Hematopoietic multipotent progenitor cell treated with erythropoietin and hydrocortisone succinate and interleukin-3 and kit ligand, for 8 days (in vitro differentiated cells): Measurements from ENCODE around the gene HPCAL1.
"Not testable (repeated sequence)": the region's sequence is repeated elsewhere in the genome, so short reads cannot be mapped to it uniquely, and the experiment has no call there.

Experiments used
- DNase-seq: peaks from one replicate; pipeline ENCODE4 v3.0.0-alpha.2; 2015

The HPCAL1 gene

DNA sequence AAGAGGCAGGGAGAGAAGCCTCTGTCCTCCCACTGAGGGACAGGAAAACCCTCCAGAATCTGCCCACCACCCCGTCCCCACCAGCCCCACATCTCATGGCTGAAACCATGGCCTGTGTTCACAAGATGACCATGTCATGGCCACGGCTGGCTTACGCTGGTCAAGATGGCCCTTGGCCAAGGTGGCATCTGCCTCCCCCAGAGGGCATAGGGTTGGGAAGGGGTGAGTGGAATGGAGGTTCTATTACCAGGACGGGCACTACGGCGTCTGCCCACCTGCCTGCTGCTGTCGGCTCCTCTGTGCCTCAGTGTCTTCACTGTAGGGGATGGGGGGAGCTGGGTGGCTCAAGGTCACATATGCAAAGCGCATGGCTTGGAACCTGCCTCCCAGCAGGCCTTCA is 125.7 kb downstream of the HPCAL1 start:
- no peak for DNase-seq

DNA sequence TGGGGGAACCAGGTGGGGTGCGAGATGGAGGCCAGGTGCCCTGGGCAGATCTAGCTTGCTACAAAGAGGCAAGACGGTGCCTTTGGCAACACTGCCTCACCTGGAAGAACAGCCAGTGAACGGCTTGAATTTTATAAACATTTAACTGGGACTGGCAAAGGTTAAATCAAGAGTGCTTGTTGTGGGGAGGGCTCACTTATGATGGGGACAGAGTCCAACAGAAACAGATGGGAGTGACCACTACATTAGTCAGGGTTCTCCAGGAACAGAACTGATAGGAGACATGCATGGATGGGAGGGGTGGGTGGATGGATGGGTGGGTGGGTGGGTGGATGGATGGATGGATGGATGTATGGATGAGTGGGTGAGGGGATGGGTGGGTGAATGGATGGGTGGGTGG is 126.2 kb downstream of the HPCAL1 start:
- DNase-seq, result no peak

DNA sequence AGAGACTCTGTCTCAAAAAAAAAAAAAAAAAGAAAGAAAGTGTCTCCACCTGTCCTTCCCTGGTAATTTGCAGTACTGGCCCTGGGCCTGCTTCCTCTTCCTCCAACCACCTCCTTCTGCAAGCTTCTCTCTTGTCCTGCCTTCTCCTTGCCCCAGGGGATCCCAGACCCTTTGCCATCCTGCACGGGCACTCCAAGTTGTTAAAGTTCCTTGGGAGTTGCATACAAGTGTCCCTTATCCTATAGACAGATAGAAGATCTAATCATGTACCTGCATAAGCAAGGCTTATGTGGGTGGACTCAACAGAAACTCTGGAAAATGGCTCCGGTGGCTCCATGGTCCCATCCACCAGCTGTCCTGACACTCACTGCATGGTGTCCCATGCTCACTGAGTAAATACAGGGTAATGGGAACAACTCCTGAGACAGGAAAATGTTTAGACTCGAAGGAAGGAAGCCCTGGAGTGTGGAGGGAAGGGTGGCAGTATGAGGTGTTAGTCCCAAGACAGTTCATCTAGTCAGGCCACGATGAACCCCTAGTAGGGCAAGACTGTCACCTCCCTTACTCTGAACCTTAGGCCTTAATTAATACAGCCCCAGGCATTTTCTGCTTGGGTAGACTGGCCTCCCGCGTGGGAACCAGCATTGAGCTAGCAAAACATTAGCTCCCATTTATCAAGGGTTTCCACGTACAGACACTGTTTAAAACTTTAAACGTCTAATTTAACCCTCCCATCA is 128.3 kb downstream of the HPCAL1 start:
- no peak for DNase-seq

DNA sequence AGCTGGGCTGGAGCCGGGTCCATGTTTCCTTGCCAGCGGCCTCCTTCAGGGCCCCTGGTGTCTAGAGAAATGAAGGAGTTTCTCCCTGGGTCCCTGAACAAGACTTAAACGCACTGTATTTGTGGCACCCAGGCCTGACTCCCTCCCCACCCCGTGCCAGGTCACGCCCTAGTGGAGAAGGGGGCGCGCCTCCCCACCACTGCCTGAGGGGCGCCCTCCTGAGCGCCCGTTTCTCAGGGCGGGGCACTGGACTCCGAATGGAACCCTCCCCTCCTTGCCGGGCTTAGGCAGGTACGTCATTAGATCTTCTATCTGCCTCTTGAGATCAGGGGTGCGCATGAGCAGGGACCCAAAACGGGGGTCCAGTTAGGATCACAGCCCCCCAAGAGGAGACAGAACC is 129.1 kb downstream of the HPCAL1 start:
- no peak for DNase-seq

DNA sequence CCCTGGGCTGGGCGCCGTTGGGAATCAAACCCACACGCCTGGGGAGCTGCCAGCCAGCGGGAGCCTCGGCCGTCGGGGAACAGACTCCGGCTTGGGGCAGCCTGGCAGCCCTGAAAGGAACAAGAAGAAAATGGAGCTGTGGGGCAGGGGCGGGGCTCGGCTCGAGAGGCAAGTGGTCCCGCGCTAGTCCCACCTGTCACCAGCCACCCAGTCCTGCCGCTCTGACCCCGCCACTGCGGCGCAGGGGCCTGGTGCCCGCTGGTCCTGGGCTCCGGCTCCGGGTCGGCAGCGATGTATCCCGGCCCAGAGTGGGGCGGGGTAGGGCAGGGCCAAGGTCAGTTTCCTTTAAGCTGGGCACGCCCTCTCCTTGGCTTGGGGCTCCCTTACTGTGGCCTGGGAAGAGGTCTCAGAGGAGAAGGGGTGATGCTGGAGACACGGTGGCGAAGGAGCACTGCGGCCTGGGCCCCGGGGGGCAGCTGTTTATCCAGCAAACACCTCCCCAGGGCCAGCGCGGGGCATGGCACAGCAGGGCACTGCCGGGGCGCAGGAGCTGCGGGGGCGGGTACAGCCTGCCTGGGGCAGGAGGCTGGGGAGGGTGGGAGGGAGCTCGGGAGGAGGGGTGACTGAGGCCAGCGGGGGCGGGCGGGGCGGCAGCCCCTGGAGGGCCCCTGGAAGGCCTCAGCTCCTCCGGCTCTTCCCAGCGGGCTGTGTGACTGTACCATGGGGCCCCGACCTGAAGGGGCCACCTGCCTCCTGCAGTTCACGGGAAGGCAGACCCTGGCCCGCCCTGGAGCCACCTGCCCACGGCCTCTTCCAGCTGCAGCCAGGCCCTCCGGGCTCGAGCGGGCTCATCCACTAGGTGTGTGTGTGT is 129.8 kb downstream of the HPCAL1 start:
- peak; percentile 55 for DNase-seq

DNA sequence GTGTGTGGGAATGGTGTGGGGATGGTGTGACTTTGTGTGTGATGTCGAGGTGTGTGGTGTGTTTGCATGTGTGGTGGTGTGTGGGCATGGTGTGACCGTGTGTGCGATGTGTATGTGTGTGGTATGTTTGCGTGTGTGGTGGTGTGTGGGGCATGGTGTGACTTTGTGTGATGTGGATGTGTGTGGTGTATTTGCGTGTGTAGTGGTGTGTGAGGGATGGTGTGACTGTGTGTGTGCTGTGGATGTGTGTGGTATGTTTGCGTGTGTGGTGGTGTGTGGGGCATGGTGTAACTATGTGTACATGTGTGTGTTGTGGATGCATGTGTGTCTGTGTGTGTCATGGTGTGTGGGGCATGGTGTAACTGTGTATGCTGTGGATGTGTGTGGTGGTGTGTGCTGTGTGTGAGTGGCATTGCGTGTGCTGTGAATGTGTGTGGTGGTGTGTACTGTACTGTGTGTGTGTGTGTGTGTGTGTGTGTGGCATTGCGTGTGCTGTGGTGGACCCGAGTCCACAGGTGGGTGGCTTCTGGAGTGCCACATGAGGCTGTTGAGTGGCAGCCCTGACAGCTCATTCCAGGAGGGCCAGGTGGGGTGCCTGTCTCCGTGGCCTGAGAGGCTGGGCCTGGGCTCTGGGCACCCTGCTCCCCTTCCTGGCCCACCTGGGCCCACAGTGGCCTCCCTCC is 130.7 kb downstream of the HPCAL1 start:
- DNase-seq, result no peak

DNA sequence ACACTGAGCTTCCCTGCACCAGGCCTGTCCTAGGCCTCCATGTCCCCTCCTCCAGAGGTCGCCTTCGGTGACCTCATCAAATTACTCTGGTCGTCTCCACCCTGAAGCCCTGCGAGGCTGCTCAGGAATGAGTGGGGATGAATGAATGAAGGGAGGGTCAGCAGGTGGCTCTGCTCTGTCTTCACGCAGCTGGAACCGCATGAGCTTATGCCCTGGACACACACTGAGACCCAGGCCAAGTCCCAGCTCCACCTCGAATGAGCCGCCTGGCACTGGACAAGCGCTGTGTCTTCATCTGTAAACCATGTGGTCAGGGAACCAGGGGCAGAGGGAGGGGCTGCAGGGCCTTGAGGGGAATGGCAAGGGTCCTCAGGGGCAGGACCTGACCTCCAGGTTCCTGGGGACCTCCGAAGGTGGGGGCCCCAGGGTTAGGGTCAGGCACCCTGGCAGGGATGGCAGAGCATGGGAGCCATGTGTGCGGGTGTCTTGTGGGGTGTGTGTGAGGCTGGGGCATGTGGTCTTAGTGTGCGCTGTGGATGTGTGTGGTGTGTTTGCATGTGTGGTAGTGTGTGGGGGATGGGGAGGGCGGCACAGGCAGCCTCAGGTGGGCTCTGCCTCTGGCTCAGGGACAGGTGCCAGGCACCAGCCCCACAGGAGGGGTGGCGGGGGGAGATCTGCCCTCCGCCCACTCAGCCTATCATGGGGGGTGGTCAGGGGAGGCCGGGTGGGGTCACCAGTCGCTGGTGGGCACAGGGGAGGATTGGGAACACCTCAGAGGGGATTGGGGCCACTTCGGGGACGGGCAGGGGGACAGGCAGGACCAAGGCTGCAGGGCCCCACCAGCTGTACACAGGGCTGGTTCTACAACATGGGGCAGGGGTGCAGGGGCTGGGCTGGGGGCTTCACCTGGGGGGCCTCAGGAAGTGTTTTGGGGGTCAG is 131.5 kb downstream of the HPCAL1 start:
- no peak for DNase-seq

DNA sequence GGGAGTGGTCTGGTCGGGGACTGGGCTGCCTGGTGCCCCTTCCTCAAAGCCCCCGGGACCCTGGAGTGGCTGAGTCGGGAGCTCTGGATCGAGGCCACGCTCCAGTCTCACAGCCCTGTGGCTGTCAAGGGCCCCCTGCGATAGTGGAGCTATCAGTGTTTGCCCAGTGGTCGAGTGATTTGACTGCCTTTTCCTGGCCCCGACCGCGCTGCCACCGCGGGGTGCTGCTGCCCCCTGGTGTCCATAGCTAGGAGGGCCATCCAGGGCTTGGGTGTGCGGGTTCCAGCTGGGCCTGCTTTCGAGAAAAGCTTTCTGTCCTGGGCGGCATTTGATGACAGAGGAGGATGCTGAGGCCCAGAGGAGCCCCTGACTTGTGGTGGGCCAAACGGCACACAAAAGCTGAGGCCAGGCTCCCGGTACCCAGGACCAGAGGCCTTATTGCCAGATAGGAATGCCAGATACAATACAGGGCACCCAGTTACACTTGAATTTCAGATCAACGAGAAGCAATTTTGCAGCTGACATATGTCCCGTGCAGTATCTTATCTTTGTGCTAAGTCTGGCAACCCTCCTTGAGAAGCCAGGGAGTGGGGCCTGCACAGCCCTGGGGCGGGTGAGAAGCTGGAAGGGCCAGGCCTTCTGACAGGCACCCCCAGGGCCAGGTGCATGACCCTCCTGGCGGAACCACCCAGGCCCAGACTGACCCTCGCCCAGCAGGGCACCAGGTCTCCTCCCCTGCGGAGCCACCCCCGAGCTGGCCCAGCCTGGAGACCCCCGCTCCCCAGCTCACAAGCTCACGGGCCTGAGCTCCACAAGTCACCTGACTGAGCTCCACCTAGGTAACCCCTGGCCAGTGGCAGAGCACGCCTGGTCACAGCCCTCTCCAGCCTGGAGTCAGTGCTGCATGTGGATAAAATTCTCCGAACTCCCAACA is 132.4 kb downstream of the HPCAL1 start:
- DNase-seq, result peak; percentile 87

DNA sequence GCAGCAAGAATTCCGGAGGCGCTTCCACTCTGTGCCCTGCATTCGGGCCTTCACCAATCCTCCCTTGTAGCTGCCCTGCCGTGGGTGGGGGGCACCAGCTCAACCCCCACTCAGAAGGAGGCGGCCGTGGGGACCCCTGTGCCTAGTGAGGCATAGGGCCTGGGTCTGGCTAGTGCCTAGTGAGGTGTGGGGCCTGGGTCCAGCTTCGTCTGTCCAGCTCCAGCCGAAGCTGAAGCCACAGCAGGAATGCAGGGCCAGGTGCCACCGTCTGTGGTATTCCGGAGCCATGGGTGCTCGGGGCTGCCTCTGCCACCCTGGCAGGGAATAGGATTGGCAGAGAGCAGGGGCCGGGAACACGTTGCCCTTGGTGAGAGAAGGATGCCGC is 133.1 kb downstream of the HPCAL1 start:
- no peak for DNase-seq

DNA sequence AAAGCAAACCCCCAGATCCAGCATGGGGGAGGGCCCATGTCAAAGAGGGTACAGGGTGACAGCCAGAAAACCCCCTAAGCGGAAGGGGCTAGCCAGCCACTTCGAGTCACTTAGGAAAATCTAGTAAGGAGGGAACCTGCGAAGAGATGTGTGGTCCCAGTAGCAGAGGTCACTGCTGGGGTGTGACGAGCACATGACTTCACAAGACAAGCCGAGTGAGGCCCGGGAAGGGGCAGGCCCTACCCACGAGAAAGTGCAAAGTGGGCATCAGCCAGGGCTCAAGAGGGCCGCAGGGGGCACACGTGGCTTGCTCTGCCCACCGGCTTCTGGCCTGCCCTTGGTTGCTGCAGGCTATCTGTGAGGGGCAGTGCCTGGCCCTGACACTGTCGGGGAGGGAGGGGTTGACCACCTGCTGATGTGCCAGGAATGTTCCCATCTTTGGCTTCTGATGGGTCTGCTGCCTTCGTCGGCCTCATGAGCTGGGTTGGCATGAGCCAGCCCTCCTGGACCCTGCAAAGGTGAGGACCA is 133.9 kb downstream of the HPCAL1 start:
- DNase-seq, result no peak

DNA sequence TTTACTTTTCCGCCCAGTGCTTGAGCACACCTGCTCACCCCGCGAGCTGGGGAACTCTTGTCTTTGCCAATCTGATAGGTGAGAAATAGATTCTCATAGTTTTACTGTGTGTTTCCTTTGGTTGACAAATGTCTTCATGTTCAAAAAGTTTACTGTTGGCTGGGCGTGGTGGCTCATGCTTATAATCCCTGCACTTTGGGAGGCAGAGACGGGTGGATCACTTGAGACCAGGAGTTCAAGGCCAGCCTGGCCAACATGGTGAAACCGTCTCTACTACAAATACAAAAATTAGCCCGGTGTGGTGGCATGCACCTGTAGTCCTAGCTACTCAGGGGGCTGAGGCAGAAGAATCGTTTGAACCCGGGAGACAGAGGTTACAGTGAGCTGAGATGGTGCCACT is 135.1 kb downstream of the HPCAL1 start:
- DNase-seq, result no peak

DNA sequence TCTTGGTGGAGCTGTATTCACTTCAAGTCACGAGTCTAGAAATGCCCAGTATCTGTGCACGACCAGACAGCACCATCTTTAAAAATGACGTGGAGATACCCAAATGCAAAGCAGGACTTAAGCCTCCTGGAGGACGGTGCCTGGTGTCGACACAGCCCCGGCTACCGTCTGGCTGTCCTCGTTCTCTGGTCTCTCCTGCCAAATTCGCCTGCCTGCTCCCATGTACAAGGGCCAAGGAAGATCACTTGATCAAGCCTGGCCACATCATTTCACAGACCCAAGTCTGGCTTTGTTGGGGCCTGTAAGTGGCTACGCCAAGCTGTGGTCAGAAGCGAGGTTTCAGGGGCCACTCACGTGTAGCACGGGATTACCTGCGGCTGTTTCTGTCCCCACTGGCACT is 136.0 kb downstream of the HPCAL1 start:
- no peak for DNase-seq

DNA sequence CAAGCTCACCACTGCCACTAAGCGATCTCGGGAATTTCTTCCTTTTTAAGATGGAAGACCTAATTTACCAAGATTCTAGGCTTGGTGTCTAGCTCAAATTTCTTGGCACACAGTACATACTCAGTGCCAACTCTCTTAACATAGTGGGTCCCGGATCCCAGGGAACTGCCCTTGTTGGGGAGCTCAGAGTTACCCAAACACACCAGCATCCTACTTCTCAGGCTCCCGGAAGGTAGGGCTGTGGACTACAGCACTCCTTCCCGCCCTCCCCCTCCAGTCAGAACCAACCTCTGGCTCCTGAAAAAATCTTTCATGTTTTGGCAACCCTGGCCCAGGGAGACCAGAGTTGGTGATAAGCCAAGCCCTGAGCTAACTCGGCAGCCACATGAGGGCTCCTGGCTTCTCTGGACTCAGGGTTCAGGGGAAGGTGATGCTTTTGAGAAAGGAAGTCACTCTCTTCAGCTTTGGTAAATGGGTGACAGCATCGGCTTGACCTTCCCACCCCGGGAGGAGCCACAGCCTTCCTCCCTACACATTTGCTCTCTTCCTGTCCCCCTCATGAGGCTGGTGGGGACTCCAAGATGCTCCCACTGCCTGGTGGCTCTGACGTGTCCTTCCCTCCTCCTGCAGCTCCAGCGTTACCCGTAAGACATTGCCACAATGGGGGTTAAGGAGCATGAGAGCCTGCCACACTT is 136.6 kb downstream of the HPCAL1 start:
- peak; percentile 10 for DNase-seq

DNA sequence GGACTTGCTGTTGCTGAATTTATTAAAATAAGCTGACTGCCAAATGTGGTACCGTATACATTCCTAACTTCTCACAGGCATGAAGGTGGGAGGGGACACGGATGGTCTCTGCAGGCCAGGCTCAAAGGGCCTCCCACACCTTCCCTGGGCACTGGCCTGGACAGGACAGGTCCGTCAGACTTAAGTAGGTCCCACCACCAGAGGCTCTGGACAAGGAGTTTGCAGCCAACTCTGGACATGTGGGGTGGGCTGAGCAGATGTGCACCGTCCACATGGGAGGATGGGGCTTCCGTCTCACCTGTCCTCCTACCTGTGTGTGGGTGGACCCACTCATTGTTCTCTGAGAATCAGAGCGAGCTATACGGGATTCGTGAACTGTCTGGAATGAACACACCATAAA is 137.3 kb downstream of the HPCAL1 start:
- DNase-seq, result no peak

DNA sequence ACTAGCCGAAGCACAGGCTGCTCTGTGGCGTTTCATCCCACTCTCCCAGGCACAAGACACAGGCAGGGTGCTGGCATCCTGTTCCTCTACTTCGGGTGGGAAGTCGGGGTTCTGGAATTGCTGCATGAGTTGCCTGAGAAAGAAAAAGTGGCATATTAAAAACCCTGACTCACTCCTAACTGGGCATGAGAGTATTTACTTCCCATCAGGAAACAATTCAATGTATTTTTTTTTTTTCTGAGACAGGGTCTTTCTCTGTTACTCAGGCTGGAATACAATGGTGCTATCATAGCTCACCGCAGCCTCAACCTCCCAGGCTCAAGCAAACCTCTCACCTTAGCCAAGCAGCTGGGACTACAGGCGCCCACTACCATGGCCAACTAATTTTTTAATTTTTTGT is 138.0 kb downstream of the HPCAL1 start:
- no peak for DNase-seq

DNA sequence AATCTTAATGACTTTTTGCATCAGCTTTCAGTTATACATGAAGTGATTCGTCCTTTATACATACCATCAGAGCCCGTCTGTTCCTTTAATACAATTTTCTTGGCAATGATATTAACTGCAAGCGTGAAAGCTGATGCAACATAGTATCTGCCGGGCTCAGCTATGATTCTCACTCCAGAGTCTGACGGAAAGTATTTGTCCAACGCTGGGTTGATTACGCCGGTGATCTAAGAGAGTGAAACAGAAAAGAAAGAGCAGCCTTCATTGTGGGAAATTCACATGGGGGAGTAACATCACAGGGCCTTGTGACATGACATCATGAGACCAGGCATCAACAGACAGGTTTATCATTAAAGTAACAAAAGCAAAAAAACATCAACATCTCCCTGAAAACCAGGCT is 139.2 kb downstream of the HPCAL1 start:
- no peak for DNase-seq

DNA sequence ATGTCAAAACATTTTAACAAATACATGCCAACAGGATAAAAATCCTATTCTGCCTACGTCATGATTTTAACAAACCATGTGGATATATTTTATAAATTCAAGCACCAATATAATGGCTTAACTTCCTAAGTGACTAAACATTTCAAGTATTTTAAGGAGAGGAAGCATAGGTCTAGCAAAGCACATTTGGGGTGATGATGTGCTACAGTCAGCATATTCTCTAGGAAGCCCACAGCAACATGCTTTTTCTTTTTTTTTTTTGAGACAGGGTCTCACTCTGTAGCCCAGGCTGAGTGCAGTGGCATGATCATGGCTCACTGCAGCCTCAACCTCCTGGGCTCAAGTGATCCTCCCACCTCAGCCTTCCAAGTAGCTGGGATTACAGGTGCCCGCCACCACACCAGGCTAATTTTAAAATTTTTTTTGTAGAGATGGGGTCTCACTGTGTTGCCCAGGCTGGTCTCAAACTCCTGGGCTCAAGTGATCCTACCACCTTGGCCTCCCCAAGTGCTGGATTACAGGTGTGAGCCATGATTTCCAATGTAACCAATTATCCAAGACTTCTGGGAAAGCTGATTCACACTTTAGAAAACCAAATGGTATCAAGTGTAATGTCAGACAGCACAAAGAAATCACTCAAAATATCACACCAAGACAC is 139.9 kb downstream of the HPCAL1 start:
- not testable (repeated sequence) for DNase-seq

DNA sequence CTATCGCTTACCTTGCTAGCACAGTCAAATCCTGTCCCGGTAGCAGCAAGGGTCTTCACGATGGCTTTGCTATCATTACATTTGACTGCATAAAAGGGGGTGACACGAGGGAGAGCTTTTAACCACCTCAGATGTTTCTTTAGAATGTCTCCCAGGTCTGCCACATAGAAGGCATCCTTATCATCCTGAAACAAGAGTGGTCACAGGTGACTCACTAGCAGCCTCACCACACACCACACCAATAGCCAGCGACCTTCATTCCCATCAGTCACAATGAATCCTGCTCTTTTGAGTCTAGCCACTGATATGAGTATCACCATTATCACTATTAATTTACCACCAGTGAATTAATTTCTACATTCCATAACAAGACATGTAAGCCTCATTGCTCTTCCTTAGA is 141.8 kb downstream of the HPCAL1 start:
- DNase-seq, result no peak

DNA sequence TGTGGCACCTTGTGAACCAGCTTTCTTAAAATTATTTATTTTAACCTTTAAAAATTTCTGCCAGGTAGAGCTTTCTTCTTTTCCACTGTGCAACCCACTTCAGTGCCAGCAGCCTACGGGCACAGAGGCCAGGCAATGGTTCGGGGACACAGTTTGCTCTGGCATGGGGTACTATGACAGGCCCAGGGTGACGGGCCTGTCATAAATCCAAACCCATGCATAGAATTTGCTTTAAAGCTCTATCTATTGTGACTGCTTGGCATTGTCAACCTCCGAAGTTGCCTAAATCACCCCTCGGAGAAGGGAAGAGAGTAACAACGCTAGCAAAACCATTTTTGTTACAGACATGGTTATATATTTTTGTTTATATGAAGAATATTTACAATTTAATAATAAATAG is 143.9 kb downstream of the HPCAL1 start:
- no peak for DNase-seq

DNA sequence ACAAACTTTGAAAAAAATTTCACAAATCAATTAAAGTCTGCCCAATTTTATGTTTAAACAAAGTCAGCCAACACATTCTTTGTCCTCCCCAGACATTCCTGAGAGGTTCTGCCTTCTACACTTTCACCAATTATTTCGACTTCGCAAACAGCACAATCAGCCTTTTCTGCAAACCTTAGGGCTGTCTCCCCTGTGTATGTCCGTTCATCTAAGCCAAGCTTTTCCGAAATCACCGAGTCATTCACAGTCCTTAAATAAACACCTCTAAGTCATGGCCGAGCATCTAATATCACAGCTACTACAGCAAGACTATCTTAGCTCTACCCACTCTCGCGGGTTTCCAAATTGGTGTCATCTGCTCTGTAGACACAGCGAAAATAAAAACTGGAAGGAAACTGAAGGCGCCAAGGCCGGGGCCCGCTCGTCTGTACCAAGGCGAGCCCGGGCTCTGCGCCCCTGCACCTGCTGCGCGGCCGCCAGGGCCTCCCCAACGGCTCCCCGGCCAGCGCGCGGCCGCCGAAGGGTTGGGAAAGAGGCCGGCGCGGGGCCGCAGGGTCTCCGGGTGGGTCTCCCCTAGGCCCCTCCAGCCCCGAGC is 144.7 kb downstream of the HPCAL1 start:
- DNase-seq, result peak; percentile 50
